ENCODE measurements around the gene KRT79. TPM values are rescaled to one million over a fixed set of nuclear protein-coding genes. Genes with fewer than 3 reads are reported as not detected.

Gene KRT79
- total and polyA plus RNA-seq, 2 experiments from 2014 or later = not detected

DNA sequence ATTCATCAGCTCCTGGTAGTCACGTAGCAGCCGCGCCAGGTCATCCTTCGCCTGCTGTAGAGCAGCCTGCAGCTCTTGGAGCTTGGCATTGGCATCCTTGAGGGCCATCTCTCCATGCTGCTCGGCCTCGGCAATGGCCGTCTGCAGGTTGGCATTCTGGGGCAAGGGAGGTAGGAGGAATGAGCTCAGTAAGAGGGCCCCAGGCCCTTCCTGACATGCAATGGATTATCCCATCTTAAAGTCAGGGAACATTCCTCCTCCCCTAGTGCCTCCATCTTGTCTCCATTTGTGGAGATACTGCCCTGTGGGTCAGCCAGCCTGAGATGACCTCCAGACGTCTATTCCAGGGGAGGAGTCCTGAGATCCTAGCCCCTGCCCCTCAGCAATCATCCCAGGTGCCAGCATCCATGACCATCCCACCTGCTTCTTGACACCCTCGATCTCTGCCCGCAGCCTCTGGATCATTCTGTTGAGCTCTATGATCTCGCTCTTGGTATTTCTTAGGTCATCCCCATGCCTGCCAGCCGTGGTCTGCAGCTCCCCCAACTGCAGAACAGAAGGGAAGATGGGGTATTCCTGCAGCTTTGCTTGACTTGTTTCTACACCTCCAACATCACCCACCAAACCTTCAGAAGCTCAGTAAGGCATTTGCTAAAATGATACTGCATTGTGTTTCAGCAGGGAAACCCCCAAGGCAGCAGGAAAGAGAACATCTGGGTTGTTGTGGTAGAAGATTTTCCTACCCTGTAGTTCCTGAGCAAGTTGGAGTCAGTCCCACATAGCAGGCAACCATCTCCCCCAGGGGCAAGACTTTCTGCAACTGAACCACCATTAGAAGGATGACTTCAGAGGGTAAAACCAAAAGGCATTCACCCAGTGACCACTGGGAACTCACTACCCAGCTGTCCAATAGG lies 42.6 kb downstream of the KRT79 start:
- no peak for TF ChIP-seq CTCF (IDR thresholded peaks at IDR 0.05; ENCODE audit: low read depth, low read length)
- H3K9me3 ChIP-seq (ENCODE audit: low read depth) = no peaks in the 10 kb centered on the region
- no peaks in the 10 kb centered on the region for H3K4me1 ChIP-seq (ENCODE audit: low read depth)
- H3K4me3 ChIP-seq = no peak overlapping the region
- peaks cover 37% of the 10 kb centered on the region for H3K27me3 ChIP-seq
- no peak for DNase-seq (ENCODE audit: low read depth in 1 of 2, low spot score in 1 of 2)
- no peaks in the 10 kb centered on the region for H3K36me3 ChIP-seq
- H3K27ac ChIP-seq = no peak overlapping the region

DNA sequence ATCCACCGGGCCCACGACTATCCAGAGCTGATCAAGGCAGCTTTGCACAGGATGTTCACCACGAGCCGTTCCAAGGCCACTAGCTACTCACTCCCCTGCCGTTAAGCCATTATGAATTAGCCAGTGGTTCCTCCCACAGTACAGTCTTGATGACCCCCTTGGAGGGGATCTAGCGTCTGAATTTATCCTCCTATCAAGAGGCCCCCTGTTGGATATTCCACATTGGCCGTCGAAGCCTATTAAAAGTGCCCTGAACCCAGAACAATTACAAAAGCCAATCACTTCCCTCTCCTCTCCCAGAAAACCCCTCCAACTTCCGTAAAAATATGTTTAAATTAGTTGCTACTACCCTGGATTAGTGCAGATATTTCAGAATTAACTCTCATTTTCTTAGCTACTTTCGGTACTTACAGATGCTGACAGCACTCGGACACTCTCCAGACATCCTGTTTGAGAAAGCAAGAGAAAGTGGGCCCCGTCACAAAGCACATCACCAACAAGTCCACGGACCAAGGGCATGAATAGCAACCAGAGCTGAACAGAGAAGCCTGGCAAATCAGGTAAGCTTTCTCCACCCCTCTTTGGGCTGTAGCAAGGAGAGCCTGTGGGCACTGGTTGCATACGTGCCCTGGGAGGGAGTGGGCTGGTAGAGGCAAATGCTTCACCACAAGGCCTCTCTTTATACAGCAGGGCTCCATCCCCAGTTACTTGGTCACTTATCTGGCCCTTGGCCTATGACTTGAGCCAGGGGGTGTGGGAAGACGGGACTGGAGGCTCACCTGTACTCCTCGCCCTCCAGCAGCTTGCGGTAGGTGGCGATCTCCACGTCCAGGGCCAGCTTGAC lies 43.5 kb downstream of the KRT79 start:
- peaks cover 33% of the 10 kb centered on the region for H3K27me3 ChIP-seq
- no peak for TF ChIP-seq CTCF (IDR thresholded peaks at IDR 0.05; ENCODE audit: low read depth, low read length)
- no peaks in the 10 kb centered on the region for H3K9me3 ChIP-seq (ENCODE audit: low read depth)
- peak in 1 of 2 donors; percentile 21 for DNase-seq (ENCODE audit: low read depth in 1 of 2, low spot score in 1 of 2)
- H3K4me1 ChIP-seq (ENCODE audit: low read depth) = no peaks in the 10 kb centered on the region
- no peak overlapping the region for H3K4me3 ChIP-seq
- no peak overlapping the region for H3K27ac ChIP-seq
- H3K36me3 ChIP-seq = no peaks in the 10 kb centered on the region

DNA sequence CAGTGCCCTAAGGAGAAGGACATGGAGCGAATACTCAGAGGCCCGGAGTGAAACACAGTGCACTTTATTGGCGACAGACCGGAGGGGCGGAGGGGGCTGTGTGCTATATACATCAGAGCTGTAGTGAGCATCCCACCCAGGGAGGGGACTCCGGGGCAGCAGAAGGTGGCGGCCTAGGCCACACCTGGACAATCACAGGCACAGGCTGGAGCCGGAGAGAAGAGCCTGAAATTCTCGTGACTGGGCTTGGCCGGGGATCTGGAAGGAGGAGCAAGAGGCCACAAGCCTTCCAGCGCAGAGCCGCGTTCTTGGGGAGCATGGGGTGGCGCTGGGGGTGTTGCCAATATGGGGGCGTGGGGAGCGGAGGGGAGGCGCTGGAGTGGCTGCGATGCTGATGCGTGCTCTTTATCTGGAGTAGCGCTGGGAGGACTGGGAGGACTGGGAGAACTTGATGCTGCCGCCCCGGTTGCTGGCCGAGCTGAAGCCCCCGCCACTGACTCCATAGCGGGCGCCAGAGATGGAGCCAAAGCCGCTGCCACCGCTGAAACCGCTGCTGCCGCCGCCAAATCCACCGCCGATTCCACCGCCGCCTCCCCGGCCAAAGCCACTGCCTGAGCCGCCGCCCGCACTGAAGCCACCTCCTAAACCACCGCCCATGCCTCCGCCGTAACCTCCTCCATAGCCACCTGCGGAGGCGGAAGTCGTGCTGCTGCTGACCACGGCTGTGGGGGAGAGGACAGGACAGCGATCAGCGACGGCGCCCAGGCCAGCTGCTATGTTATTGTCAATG lies 44.3 kb downstream of the KRT79 start:
- Histone ChIP-seq H3K9me3 (ENCODE audit: low read depth) (no peaks in the 10 kb centered on the region), H3K4me1 (ENCODE audit: low read depth) (no peaks in the 10 kb centered on the region), H3K27me3 (peaks cover 39% of the 10 kb centered on the region), H3K27ac (no peak overlapping the region), H3K4me3 (no peak overlapping the region), H3K36me3 (no peaks in the 10 kb centered on the region)
- no peak for TF ChIP-seq CTCF (IDR thresholded peaks at IDR 0.05; ENCODE audit: low read depth, low read length)
- DNase-seq (ENCODE audit: low read depth in 1 of 2, low spot score in 1 of 2) = peak in 1 of 2 donors; percentile 10

DNA sequence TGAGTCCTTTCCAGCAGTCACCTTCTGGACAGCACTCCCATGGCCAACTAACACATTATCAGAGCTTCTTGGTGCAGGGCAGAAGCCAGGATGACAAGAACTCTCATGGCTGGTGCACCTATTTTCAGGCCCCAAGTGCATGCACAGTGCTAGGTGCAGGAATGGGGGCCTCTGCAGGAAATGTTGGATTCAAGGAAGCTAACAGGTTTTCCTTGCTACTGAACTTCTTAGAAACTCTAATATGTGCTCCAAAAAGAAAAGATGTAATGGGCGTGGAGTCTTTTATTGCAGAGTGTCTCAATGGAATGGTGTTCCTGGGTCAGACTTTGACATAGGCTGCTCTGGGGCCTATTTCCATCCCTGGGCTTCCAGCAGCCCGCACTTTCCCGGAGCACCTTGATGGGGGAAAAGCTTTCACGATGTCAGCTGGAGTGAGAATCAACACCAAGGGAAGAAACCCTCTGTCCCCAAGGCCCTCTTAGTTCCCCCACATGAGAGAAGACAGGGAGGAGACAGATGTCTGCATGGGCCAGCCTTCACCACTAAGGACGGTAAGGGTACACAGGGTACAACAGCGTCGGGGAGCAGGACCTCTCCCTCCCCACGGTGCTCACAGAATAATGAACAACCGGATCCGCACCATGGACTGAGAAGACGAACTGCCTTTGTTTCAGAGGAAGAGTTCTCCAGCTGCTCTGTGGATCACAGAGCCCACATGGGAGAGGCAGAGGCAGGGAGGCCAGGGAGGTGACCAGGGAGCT lies 45.1 kb downstream of the KRT79 start:
- no peak for DNase-seq (ENCODE audit: low read depth in 1 of 2, low spot score in 1 of 2)
- H3K4me1 ChIP-seq (ENCODE audit: low read depth) = no peaks in the 10 kb centered on the region
- H3K27me3 ChIP-seq = peaks cover 40% of the 10 kb centered on the region
- TF ChIP-seq CTCF (IDR thresholded peaks at IDR 0.05; ENCODE audit: low read depth, low read length) = no peak
- H3K9me3 ChIP-seq (ENCODE audit: low read depth) = no peaks in the 10 kb centered on the region
- H3K4me3 ChIP-seq = no peak overlapping the region
- no peaks in the 10 kb centered on the region for H3K36me3 ChIP-seq
- no peak overlapping the region for H3K27ac ChIP-seq
